ENCODE results near the gene IL17F.

IL17F gene

GRCh38 chr6:52190409-52190808, 53.9 kb downstream of the IL17F start:
- ATAC-seq (ENCODE audit: low read depth) (no peak), DNase-seq (ENCODE audit: low spot score) (no peak)
- H3K27ac ChIP-seq (ENCODE audit: poor library complexity, severe bottlenecking): no peak overlapping the region
- H3K27me3 ChIP-seq (ENCODE audit: insufficient read depth, poor library complexity, severe bottlenecking): peaks cover 18% of the 10 kb centered on the region
- no peaks in the 10 kb centered on the region for H3K9me3 ChIP-seq (ENCODE audit: severe bottlenecking)
- no peaks in the 10 kb centered on the region for H3K4me1 ChIP-seq (ENCODE audit: insufficient read depth, poor library complexity, severe bottlenecking)
- H3K36me3 ChIP-seq (ENCODE audit: low read depth): no peaks in the 10 kb centered on the region
- TF ChIP-seq CTCF (IDR thresholded peaks at IDR 0.05; ENCODE audit: poor library complexity, severe bottlenecking): no peak
- no peak overlapping the region for H3K4me3 ChIP-seq (ENCODE audit: severe bottlenecking)

GRCh38 chr6:52189974-52190373, 54.3 kb downstream of the IL17F start:
- DNase-seq (ENCODE audit: low spot score) (no peak), ATAC-seq (ENCODE audit: low read depth) (no peak)
- no peak for TF ChIP-seq CTCF (IDR thresholded peaks at IDR 0.05; ENCODE audit: poor library complexity, severe bottlenecking)
- Histone ChIP-seq H3K9me3 (ENCODE audit: severe bottlenecking) (no peaks in the 10 kb centered on the region), H3K4me3 (ENCODE audit: severe bottlenecking) (no peak overlapping the region), H3K27me3 (ENCODE audit: insufficient read depth, poor library complexity, severe bottlenecking) (peaks cover 18% of the 10 kb centered on the region), H3K36me3 (ENCODE audit: low read depth) (no peaks in the 10 kb centered on the region), H3K4me1 (ENCODE audit: insufficient read depth, poor library complexity, severe bottlenecking) (no peaks in the 10 kb centered on the region), H3K27ac (ENCODE audit: poor library complexity, severe bottlenecking) (no peak overlapping the region)

DNA sequence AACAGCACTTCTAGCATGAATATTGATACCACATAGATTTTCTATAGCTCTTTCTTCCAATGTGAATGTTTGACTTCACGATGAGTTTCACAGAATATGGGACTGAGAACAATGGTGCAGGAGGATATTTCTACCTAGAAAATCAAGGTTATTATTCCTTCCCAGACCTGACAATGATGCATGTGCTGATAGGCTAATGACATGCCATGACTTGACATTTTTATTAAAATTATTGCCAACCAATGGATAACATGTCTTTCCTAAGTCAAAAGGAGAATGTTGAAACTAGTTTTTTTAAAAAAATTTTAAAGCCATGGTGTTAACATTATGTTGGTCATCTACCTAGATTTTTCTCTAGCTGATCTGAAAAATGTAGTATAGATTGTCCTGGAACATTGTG, 57.2 kb downstream of the IL17F start:
- Histone ChIP-seq H3K4me3 (ENCODE audit: severe bottlenecking) (no peak overlapping the region), H3K27ac (ENCODE audit: poor library complexity, severe bottlenecking) (no peak overlapping the region), H3K27me3 (ENCODE audit: insufficient read depth, poor library complexity, severe bottlenecking) (peaks cover 18% of the 10 kb centered on the region), H3K9me3 (ENCODE audit: severe bottlenecking) (no peaks in the 10 kb centered on the region), H3K4me1 (ENCODE audit: insufficient read depth, poor library complexity, severe bottlenecking) (no peaks in the 10 kb centered on the region), H3K36me3 (ENCODE audit: low read depth) (no peaks in the 10 kb centered on the region)
- no peak for TF ChIP-seq CTCF (IDR thresholded peaks at IDR 0.05; ENCODE audit: poor library complexity, severe bottlenecking)
- ATAC-seq (ENCODE audit: low read depth) (no peak), DNase-seq (ENCODE audit: low spot score) (no peak)

Measured in RWPE2 (cell line).